B cell (primary cell): Measurements from ENCODE around the gene GALNT6. TPM values are rescaled to one million over a fixed set of nuclear protein-coding genes. Genes with fewer than 3 reads are reported as not detected.

ENCODE experiments used
- ATAC-seq: fragments of 200-7000 bp; cut with Tn5 transposase; one replicate; pipeline ENCODE4 v1.10.0; 2021; ENCODE audit warnings: low read depth, mild to moderate bottlenecking, moderate number of reproducible peaks, moderate library complexity
- CTCF ChIA-PET: fragments of 350-600 bp; sonication (Branson Sonifier 250); formaldehyde crosslinking; loops from one replicate; lab custom pipeline; 2021; ENCODE audit warnings: antibody characterized with exemption, inconsistent platforms; lab: Charles Lee
- POLR2A ChIA-PET: fragments of 350-600 bp; sonication (Branson Sonifier 250); formaldehyde crosslinking; loops from one replicate; lab custom pipeline; 2021; ENCODE audit warnings: antibody characterized with exemption; lab: Charles Lee
- DNase-seq: peaks from one replicate; pipeline ENCODE4 v3.0.0; 2013
- H2AFZ ChIP-seq: 2 replicates; pipeline ENCODE4 v1.6.1; 2012; ENCODE audit warnings: mild to moderate bottlenecking, low read depth, low read length; ENCODE audit not compliant: insufficient read depth, poor library complexity, severe bottlenecking
- H3K27ac ChIP-seq, 2 donors: 1 replicate in 1 of 2; 2 replicates in 1 of 2; pipeline ENCODE4 v1.5.1; 2012 to 2013; ENCODE audit warnings: low read length in 2 of 2, mild to moderate bottlenecking in 2 of 2, moderate library complexity in 1 of 2
- H3K27me3 ChIP-seq, 4 experiments: fragments of 200-600 bp in 1 of 4; sonication (generic) in 1 of 4; replicated peaks in 1 of 4; 1 replicate in 2 of 4; 2 replicates in 2 of 4; pipeline versions ENCODE4 v1.6.1 to v1.7.0; 2013 to 2016; ENCODE audit warnings: low read length in 3 of 4, mild to moderate bottlenecking in 2 of 4, mixed read lengths in 1 of 4, moderate library complexity in 1 of 4; ENCODE audit not compliant: insufficient read depth in 4 of 4, control insufficient read depth in 3 of 4; ENCODE audit errors: control extremely low read depth in 1 of 4
- H3K36me3 ChIP-seq, 2 experiments: replicated peaks in 1 of 2; 1 replicate in 1 of 2; 2 replicates in 1 of 2; pipeline versions ENCODE4 v1.6.1 to v1.7.1; 2013; ENCODE audit warnings: low read length in 1 of 2; ENCODE audit not compliant: insufficient read depth in 2 of 2, control insufficient read depth in 1 of 2; ENCODE audit errors: control extremely low read depth in 1 of 2, extremely low read depth in 1 of 2
- H3K4me1 ChIP-seq, 2 donors: fragments of 200-600 bp in 1 of 2; sonication (generic) in 1 of 2; 1 replicate in 1 of 2; 2 replicates in 1 of 2; pipeline versions ENCODE4 v1.5.1 to v1.6.1; 2013 to 2017; ENCODE audit warnings: low read length in 2 of 2; ENCODE audit not compliant: control insufficient read depth in 2 of 2, insufficient read depth in 2 of 2
- H3K4me2 ChIP-seq: replicated peaks from 2 replicates; pipeline ENCODE3; 2012; ENCODE audit warnings: mild to moderate bottlenecking, low read depth, low read length; ENCODE audit not compliant: poor library complexity, severe bottlenecking
- H3K4me3 ChIP-seq, 5 experiments: fragments of 200-600 bp in 1 of 5; sonication (generic) in 1 of 5; 1 replicate in 3 of 5; 2 replicates in 2 of 5; pipeline versions ENCODE4 v1.5.1 to v1.7.0; 2011 to 2016; ENCODE audit warnings: low read length in 4 of 5, mild to moderate bottlenecking in 4 of 5, low read depth in 2 of 5, control low read depth in 1 of 5, moderate library complexity in 1 of 5; ENCODE audit not compliant: insufficient read depth in 1 of 5; ENCODE audit errors: control extremely low read depth in 1 of 5, extremely low read depth in 1 of 5
- H3K79me2 ChIP-seq: fragments of 200-600 bp; sonication (generic); one replicate; pipeline ENCODE4 v1.6.0; 2016; ENCODE audit warnings: low read length; ENCODE audit not compliant: control insufficient read depth, insufficient read depth
- H3K9ac ChIP-seq: fragments of 200-600 bp; sonication (generic); 2 replicates; pipeline ENCODE4 v1.6.1; 2017; ENCODE audit warnings: mild to moderate bottlenecking, low read length, moderate library complexity
- H3K9me3 ChIP-seq, 3 donors: one replicate each; pipeline versions ENCODE4 v1.6.1 to v1.7.1; 2013; ENCODE audit warnings: low read length in 2 of 3; ENCODE audit not compliant: control insufficient read depth in 2 of 3, insufficient read depth in 1 of 3; ENCODE audit errors: control extremely low read depth in 1 of 3
- H4K20me1 ChIP-seq: 2 replicates; pipeline ENCODE4 v1.6.0; 2012; ENCODE audit warnings: mild to moderate bottlenecking, low read length; ENCODE audit not compliant: insufficient read depth, control insufficient read depth, poor library complexity, severe bottlenecking
- H3K27ac Mint-ChIP-seq: one replicate; pipeline ENCODE4 v1.8.0; 2021; ENCODE audit warnings: mixed read lengths
- H3K27me3 Mint-ChIP-seq: one replicate; pipeline ENCODE4 v1.8.0; 2021; ENCODE audit warnings: mixed read lengths
- H3K4me1 Mint-ChIP-seq: one replicate; pipeline ENCODE4 v1.8.0; 2021; ENCODE audit warnings: mixed read lengths
- H3K4me3 Mint-ChIP-seq: one replicate; pipeline ENCODE4 v1.8.0; 2021; ENCODE audit warnings: mixed read lengths
- H3K9me3 Mint-ChIP-seq: one replicate; pipeline ENCODE4 v1.8.0; 2022; ENCODE audit warnings: mixed read lengths; ENCODE audit not compliant: insufficient read depth
- CTCF ChIP-seq: fragments of 200-600 bp; IDR thresholded peaks from one replicate; pipeline ENCODE4 v1.8.0; 2022; ENCODE audit warnings: antibody characterized with exemption, mild to moderate bottlenecking
- EZH2 ChIP-seq: IDR thresholded peaks from 2 replicates; pipeline ENCODE4 v1.6.1; 2012; ENCODE audit warnings: borderline replicate concordance, low read depth, mild to moderate bottlenecking, moderate library complexity, low read length; ENCODE audit not compliant: insufficient read depth, poor library complexity, severe bottlenecking
- WGBS: methylation state at CpG from one replicate; pipeline ENCODE4 v1.1.5; 2013; ENCODE audit warnings: missing lambda C conversion rate; ENCODE audit not compliant: insufficient coverage; 5-methylcytosine and 5-hydroxymethylcytosine counted together
- intact Hi-C: fragments of 100-400 bp; cut with micrococcal nuclease; formaldehyde crosslinking; loops from one replicate; pipeline ENCODE4 v1.10.0; 2022
- polyA plus RNA-seq: library from polyadenylated mRNA; depleted of rRNA; stranded (reverse); fragments of >200 nt; gene quantifications from 2 replicates; pipeline ENCODE4 v1.2.3, GENCODE V29; 2012
- total RNA-seq, 2 donors: library from RNA; stranded (reverse); fragments of 120-200 nt in 1 of 2; gene quantifications; 1 replicate in 1 of 2; 2 replicates in 1 of 2; pipeline versions ENCODE4 v1.2.3 to v1.2.4, GENCODE V29; 2013 to 2022

Gene GALNT6
- total and polyA plus RNA-seq, 2 donors (not counting 1 experiment from before 2014, with no cell fraction given): 9.0 to 10.3 TPM

- H3K9me3 ChIP-seq: no peaks in the 10 kb centered on the region
- no peaks in the 10 kb centered on the region for H3K27me3 Mint-ChIP-seq
- no peaks in the 10 kb centered on the region for H4K20me1 ChIP-seq
- no peaks in the 10 kb centered on the region for H3K36me3 ChIP-seq
- H3K4me1 ChIP-seq: no peaks in the 10 kb centered on the region
- H3K9me3 Mint-ChIP-seq: no peaks in the 10 kb centered on the region
- ATAC-seq (no peak), DNase-seq (no peak)
- H3K27me3 ChIP-seq: no peaks in the 10 kb centered on the region
- H3K4me3 Mint-ChIP-seq: no peak overlapping the region
- no peak overlapping the region for H3K27ac Mint-ChIP-seq
- TF ChIP-seq EZH2: no peak
- TF ChIP-seq CTCF: no peak
- ChIA-PET POLR2A (no interaction called here), CTCF (interaction anchor here (1.3 kb wide), 1 partner anchor 127 kb away, joined by 3 read pairs; no protein-coding TSS in a partner anchor)
- 100% methylated on average over 1 of the region's 3 CpGs for WGBS
- H3K79me2 ChIP-seq: peaks cover 21% of the 10 kb centered on the region
- H2AFZ ChIP-seq: no peak overlapping the region
- no peak overlapping the region for H3K27ac ChIP-seq
- intact Hi-C loops: no loop called here
- no peak overlapping the region for H3K9ac ChIP-seq
- no peak overlapping the region for H3K4me2 ChIP-seq
- H3K4me3 ChIP-seq: no peak overlapping the region
- H3K4me1 Mint-ChIP-seq: peaks cover 6% of the 10 kb centered on the region
Observed at GRCh38 chr12:51404627-51405026, 13.4 kb upstream of the GALNT6 start.

GRCh38 chr12:51403681-51404136 is 12.5 kb upstream of the GALNT6 start:
- Histone ChIP-seq H3K27me3 (no peaks in the 10 kb centered on the region), H4K20me1 (no peaks in the 10 kb centered on the region), H3K4me2 (no peak overlapping the region), H3K9ac (no peak overlapping the region), H3K4me1 (peaks cover 2 to 6% of the 10 kb centered on the region in 2 donors), H3K27ac (no peak overlapping the region), H3K9me3 (no peaks in the 10 kb centered on the region), H3K79me2 (peaks cover 21% of the 10 kb centered on the region), H3K4me3 (no peak overlapping the region), H2AFZ (no peak overlapping the region), H3K36me3 (no peaks in the 10 kb centered on the region)
- no peaks in the 10 kb centered on the region for H3K27me3 Mint-ChIP-seq
- ATAC-seq (no peak), DNase-seq (no peak)
- intact Hi-C loops: no loop called here
- ChIA-PET CTCF (interaction anchor here (1.3 kb wide), 1 partner anchor 128 kb away, joined by 3 read pairs; no protein-coding TSS in a partner anchor), POLR2A (no interaction called here)
- 85% methylated on average over 4 of the region's 4 CpGs for WGBS
- no peaks in the 10 kb centered on the region for H3K9me3 Mint-ChIP-seq
- H3K27ac Mint-ChIP-seq: no peak overlapping the region
- TF ChIP-seq CTCF: no peak
- TF ChIP-seq EZH2: no peak
- H3K4me3 Mint-ChIP-seq: no peak overlapping the region
- H3K4me1 Mint-ChIP-seq: peaks cover 9% of the 10 kb centered on the region
